ENCODE results near the gene CCDC92B. TPM values are rescaled to one million over a fixed set of nuclear protein-coding genes. Genes with fewer than 3 reads are reported as not detected.

Gene CCDC92B
- total and polyA plus RNA-seq, 2 of the 13 experiments (the other 11 are each of a cell fraction or from before 2014, with no cell fraction given) = not detected

GRCh38 chr17:2745317-2746037 lies 4.0 kb downstream of the CCDC92B start (continued):
- TF ChIP-seq ZHX2 (IDR thresholded peaks at IDR 0.05; ENCODE audit: low read depth) (no peak), ZHX2 (CRISPR knock-in tag; IDR thresholded peaks at IDR 0.05; ENCODE audit: borderline replicate concordance) (no peak), ZMYM3 (CRISPR knock-in tag; IDR thresholded peaks at IDR 0.05) (no peak), MYPOP (CRISPR knock-in tag; IDR thresholded peaks at IDR 0.05) (no peak), TERF1 (CRISPR knock-in tag; IDR thresholded peaks at IDR 0.05) (no peak), ZBTB44 (CRISPR knock-in tag; IDR thresholded peaks at IDR 0.05) (no peak), ZNF800 (CRISPR knock-in tag; IDR thresholded peaks at IDR 0.05) (no peak), NBN (conservative IDR thresholded peaks at IDR 0.05) (no peak), ZBTB49 (CRISPR knock-in tag; IDR thresholded peaks at IDR 0.05; ENCODE audit: borderline replicate concordance) (no peak), NR2F1 (CRISPR knock-in tag; IDR thresholded peaks at IDR 0.05) (no peak)
